22Rv1 (cell line): Measurements from ENCODE around the gene TEKT1.

Source experiments
- CTCF ChIP-seq: fragments of 450-650 bp; IDR thresholded peaks from 2 replicates; pipeline ENCODE4 v1.5.1; 2017; ENCODE audit warnings: mild to moderate bottlenecking
- ZFX ChIP-seq: fragments of 450-650 bp; IDR thresholded peaks from 2 replicates; pipeline ENCODE4 v1.6.1; 2017; ENCODE audit warnings: antibody characterized with exemption, borderline replicate concordance

GRCh38 chr17:6815775-6816174, 15.8 kb downstream of the TEKT1 start:
- TF ChIP-seq CTCF (no peak), ZFX (no peak)
